GM18520 (cell line): ENCODE data around the gene MTHFD2.

Experiments
- ATAC-seq: cut with Tn5 transposase; IDR thresholded peaks from one replicate; pipeline ENCODE4 v1.9.1; 2021; ENCODE audit not compliant: unreplicated experiment

Gene MTHFD2

GRCh38 chr2:74260495-74260894, 62.1 kb downstream of the MTHFD2 start:
- ATAC-seq = no peak

- no peak for ATAC-seq
These were observed 62.9 kb downstream of the MTHFD2 start for GRCh38 chr2:74261204-74261864.

GRCh38 chr2:74262681-74263080, 64.3 kb downstream of the MTHFD2 start:
- no peak for ATAC-seq

DNA sequence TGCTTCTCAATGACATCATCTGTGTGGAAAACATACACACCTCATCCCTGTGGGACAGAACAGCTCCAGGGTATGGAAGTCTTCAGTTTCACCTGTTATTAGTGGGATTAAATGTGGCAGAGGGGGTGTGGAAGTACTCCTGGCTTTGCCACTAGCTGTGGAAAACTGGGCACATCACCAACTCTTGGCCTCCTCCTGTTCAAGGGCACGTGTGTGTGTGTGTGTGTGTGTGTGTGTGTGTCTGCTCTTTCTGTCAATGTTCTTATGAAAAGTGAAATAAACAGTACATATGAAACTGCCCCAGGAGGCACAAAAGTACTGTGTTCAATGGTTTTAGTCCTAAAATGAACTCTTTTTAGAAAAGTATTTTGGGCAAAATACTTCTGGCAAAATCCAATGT, 65.9 kb downstream of the MTHFD2 start:
- no peak for ATAC-seq

DNA sequence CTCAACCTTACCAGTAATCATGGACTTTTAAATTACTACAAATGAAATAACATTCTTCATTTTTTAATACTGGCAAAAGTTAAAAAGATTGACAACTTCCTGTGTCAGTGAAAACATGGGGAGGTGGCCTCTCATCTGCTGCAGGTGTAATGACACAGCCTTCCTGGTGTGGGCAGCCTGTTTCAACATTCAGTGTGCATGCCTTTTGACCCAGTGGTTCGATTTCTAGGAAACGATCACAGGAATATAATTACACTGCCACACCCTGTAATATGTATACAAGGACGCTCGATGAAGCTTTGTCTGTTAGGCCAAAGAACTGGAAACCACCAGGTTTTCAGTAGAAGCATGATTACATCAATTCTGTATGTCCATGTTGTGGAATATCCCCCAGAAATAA, 68.7 kb downstream of the MTHFD2 start:
- ATAC-seq = no peak
